GM19395 (cell line): Measurements from ENCODE around the gene PLA2G2F.

Experiments
- ATAC-seq: cut with Tn5 transposase; IDR thresholded peaks from one replicate; pipeline ENCODE4 v1.9.1; 2021; ENCODE audit warnings: mild to moderate bottlenecking, moderate library complexity; ENCODE audit not compliant: unreplicated experiment

Gene PLA2G2F

DNA sequence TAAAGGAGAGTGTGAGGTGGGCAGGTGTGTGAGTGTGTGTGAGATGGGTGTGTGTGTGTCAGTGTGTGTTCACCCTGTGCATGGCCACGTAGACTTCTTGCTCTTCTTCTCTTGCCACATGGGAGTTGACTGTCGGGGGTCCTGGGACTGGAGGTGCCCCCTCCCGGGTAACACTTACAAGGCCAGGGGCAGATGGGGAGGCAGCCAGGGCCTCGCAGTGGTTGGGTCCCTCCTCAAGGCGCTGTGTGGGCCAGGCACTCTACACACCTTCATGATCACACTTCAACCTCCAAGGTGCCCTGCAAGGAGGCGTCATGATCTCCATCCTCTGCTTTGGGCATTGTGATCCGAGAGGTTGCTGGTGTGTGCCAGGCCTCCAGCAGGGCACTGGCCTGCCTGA is 2.3 kb downstream of the PLA2G2F start:
- no peak for ATAC-seq

DNA sequence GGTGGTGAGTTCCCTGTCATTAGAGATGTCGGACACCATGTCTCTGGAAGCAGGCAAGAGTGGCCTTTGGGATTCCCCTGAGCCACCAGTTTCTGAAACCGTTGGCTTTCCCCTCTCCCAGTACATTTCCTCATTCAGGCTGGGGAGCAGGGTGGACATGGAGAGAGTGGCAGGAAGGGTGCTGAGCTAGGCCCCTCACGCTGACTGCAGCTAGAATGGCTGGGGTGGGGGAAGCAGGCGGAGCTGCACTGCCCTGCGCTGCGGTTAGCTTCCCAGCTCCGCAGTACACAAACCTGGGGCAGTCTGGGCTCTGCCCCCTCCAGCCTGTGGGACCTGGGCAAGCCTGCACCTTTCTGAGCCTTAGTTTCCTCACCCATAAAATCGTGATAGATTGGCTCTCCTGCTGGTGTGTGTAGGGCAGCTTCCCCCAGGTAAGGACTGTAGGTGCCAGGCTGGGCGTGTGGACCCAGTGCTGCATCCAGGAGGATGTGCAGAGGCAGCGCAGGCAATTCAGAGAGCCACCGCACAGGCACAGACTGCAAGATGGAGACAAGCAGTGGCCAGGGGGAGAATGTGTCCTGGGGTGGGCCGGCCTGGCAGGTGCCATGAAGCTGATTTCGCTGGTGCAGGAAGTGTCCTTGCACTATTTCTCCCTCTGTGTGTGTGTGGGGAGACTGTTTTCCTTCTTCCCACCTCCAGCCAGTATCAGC is 3.0 kb downstream of the PLA2G2F start:
- no peak for ATAC-seq

DNA sequence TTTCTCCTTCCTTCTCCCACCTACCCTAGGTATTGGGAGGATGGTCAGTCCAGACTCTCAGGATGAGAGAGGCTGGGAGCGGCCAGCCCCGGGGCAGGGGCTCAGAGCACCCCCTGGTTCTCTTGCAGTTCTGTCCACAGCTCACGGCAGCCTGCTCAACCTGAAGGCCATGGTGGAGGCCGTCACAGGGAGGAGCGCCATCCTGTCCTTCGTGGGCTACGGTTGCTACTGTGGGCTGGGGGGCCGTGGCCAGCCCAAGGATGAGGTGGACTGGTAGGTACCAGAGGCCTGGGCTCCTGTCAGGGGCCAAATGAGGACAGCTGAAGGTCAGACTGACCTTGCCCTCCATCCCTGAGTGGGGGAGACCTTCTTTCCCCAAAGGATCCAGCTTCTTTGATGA is 4.2 kb downstream of the PLA2G2F start:
- no peak for ATAC-seq

DNA sequence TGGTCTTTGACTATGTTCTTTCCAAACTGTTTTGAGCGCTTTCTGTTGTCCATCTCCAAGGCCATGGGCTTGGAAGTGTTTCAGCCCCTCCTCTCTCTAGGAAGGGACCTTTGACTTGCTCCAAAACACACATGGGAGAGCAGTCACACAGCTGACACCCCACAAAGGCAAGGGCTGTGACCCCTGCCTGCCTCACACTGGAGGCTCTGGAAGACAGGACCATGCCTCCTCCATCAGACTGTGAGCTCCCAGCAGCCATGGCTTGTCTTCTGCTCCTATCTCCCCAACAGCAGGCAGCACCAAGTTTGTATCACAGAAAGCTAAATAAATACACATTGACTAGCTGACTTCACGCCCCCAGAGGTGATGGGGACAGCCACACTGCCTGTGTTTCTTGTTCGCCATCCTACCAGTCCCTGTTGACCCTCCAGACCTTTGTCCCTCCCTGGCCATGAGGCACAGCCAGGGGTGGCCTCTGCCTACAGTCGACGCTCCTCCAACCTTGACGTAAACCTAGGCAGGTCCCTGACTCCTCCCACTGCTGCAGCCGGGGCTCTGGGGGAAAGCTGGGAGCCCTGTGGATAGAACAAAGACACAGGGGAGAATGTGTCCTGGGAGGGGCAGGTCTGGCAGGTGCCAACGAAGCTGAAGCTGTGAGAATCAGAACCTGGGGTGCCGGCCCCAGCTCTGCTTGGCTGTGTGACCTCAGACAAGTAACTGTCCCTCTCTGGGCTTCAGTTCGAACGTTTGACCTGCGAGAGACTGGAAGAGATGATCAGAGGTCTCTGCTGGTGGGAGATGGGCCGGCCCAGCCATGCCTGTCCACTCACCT is 4.8 kb downstream of the PLA2G2F start:
- ATAC-seq = no peak

DNA sequence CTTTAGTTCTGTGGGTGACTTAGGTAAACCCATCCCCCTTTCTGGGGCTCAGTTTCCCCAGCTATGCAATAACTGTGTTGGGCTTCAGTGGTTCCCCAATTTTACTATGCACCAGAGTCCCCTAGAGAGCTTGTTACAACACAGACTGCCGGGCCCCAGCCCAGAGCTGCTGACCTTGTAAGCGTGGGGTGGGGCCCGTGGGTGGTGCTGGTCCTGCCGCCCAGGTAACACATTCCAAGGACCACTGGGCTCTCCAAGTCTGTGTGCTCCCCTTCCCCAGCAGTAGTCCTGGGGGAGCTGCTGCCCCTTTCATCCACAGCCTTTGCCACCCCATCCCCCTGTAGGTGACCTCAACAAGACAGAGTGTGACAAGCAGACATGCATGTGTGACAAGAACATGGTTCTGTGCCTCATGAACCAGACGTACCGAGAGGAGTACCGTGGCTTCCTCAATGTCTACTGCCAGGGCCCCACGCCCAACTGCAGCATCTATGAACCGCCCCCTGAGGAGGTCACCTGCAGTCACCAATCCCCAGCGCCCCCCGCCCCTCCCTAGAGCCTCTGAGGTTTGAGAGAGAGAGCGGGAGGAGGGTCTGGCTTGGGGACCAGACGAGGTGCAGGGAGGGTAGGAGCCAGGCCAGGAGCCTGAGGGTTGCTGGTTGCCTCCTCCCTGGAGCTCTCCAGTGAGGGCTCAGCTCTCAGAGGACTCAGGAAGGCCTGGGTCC is 8.9 kb downstream of the PLA2G2F start:
- ATAC-seq = no peak

DNA sequence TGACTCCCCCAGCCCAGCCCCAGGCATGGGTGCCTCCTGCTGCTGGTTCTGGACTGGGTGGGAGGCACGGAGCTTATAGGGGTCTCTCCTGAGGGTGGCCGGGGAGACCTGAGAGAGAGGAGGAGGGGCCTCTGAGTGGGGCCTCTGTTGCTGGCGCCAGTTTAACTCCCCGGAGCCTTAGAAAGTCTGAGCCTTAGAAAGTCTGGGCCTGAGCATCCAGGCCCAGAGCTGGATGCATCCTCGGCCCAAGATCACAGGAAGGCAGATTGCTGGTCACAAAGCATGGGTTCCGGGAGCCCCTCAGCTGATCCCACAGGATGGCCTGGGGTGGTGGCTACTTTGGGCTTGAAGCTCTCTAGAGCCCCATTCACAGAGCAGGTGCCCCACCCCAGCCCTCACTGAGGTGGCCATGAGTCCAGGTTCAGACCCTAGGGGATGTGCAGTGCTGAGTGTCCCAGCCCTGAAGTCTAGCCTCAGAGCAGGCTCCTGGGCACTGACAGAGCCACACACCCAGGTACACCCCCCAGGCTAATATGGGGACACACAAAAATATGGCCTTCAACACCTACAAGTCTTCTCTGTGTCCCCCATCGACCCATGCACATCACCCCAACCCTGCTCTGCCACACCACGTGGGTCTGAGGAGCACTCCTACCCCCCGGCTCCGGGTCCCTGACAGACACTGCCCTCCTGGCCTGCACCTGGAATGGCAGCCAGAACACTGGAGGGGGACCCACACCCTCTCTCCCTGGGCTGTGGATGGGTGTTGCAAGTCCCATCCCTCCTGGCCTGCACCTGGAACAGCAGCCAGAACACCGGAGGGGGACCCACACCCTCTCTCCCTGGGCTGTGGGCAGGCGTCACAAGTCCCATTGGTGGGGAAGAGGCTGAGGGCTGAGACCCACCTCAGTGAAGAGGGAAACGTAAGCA is 9.7 kb downstream of the PLA2G2F start:
- ATAC-seq = no peak

DNA sequence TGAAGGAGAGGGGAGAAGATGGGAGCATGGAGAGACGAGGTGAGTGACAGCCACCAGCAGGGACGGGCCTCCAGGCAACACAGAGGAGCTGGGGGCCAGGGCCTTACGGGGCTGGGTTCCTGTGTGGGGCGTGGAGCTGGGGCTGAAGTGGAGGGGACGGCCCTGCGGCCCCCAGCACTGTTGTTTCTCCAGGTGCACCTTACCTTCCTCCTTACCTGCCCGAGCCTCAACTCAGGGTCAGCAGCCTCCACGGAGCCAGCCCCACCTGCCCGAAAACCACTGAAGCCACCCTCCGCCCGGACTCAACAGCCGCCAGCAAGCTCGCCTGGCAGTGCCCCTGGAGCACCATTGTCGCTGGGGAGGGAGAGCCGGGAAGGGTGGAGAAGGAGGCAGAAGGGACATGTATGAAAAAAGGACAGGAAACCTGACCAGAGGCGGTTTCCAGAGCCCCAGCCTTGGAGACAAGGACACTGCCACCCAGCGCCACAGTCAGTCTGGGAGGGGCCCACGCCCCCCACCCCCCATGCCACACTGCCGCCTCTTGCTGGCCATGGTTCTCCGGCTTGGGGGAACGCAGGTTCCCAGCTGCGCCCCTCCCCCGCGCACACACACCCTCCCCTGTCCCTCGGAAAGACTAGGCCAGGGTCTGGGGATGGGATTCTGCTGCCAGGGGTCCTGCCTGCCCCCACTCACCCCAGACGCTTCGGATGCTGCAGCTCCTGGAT is 10.6 kb downstream of the PLA2G2F start:
- no peak for ATAC-seq

DNA sequence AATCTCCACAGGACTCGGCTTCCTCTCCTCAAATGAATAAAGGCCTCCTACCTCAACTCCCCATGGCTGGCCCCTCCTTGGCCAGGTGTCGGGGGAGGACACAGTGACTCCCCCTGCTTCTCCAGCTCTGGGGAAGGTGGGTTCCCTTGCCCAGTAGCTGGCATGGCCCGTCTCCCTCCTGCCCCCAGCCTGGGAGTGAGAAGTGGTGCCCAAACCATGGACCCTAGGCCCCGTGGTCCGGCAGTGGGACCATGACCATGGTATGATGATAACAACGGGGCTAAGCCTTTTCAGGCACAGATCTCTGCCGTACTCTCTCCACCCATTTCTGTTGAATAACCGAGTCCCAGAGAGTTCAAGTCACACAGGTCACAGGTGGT is 11.2 kb downstream of the PLA2G2F start:
- ATAC-seq = no peak

DNA sequence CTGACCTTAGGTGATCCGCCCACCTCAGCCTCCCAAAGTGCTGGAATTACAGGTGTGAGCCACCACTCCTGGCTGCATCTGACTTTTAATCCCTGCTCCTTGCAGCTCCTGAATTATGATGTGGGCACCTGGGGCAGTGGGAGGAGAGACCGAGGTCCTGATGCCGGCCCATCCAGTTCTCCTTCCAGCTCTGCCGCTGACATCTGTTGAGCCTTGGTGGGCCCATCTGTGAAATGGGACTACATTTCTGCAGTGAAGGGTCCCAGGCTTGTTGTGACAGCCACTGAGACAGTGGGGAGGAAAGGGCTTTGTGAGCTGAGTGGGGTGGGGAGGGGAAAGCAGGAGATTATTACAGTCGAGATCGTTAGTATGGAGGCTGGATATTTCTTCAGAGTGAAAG is 11.8 kb downstream of the PLA2G2F start:
- no peak for ATAC-seq

DNA sequence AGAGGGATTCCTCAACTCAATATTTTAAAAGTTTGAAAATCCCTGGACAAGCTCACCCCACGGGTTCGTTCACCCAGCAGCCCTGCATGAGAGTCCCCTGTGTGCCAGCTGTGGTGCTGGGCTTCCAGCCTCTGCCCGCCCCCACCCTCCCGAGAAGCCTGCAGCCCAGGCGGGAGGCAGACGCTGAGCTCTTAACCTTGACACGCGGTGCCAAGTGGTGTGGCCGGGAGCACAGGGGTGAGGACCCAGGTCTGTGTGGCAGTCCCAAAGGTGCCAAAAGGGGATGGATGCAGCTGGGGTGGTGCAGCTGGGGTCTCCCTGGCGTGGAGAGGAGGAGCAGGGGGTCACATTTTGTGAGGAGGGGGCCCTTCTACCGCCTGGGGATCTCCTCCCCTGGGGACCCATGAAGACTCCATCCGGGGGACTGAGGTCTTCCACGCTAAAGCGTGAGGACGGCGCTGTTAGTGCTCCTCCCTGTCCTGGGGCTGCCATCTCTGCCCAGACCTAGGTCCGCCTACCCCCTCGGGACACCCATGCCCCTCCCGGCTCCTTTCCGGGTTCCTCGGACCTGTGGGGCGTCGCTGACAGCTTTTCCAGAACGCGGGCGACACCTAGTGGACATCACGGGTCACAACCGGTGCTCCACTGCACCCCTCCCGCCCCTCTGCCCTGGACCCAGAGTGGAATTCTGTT is 12.9 kb downstream of the PLA2G2F start:
- no peak for ATAC-seq

DNA sequence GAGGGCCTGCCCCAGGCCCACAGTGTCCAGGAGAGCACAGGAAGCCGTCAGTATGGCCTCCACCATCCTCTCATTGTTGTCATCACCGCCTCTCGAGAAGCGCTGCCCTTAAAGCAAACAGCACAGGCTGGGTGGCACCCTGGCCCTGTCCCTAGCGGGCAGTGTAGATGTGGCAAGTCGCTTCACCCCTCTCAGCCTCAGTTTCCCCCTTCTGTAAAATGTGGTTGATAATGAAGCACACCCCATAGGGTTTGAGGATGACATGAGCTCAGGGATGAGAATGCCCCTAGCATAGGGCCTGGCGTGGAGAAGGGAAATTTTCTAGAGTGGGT is 13.4 kb downstream of the PLA2G2F start:
- no peak for ATAC-seq

DNA sequence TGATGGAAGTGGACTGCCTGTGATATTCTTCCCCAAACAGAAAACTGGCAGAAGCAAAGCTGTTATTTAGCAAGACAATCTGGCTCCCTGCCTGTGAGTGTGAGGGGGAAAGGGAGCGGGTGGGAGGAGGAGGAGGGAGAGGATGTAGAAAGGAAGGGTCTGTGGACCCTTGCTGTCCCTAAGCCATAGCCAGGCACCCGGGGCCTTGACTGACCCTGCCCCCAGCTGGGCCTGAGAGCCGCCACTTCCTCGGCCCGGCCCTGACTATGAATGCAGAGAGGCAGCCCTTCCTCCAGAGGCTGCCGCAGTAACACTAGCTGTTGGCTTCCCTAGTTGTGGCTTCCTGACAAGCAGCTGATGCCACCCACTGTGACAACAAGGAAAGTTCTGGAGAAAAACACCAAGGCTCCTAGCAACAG is 13.9 kb downstream of the PLA2G2F start:
- no peak for ATAC-seq

DNA sequence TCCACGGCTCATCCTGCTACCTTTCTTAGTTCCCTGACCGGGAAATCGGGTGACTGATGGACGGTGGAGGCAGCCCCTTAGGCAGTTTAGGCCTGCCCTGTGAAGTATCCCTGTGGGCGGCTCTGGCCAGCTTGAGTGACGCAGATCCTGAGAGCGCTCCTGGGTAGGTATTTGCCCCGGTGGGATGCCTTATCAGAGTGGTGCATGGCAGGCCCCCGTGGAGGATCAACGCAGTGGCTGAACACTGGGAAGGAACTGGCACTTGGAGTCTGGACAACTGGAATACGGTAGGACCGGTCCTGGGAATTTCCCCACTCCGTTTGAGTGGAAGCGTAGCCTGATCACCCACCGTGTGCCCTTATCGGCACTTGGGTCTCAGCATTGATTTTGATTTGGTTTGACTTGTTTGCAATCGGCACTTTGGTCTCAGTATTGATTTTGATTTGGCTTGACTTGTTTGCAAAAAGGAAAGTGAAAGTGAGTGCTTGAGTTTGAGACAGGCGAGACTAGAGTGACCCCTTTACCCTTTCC is 15.2 kb downstream of the PLA2G2F start:
- ATAC-seq = no peak

DNA sequence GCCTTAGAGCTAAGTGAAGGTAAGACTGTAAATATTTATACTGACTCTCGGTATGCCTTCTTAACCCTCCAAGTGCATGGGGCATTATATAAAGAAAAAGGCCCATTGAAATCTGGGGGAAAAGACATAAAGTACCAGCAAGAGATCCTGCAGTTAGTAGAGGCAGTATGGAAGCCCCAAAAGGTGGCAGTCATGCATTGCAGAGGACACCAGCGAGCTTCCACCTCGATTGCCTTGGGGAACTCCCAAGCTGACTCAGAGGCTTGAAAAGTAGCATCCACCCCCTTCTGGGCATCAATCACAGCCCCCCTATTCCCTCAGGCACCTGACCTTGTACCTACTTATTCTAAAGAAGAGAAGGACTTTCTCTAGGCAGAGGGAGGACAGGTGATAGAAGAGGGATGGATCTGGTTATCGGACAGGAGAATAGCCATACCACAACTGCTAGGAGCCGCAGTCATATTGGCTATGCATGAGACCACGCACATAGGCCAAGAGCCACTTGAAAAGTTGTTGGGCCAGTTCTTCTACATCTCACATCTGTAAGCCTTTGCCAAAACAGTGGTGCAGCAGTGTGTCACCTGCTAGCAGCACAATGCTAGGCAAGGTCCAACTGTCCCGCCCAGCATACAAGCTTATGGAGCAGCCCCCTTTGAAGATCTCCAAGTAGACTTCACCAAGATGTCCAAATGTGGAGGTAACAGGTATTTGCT is 19.4 kb downstream of the PLA2G2F start:
- no peak for ATAC-seq

DNA sequence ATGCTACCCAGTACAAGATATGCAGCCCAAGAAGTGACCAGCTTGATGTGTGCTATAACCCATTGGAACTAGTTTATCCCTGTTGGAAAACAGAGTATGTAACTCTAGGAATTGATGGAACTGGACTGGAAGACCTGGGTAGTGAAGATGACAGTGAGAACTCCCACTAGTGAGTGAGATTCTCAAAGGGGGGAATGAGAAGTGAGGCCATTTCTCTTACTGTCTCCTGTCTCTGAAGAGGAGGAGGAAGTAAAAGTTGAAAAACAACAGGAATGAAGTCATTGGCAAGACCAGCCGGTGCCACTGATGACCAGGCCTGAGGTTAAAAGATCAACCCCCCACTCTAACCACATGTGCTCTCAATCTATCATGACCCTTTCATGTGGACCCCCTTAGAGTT is 20.9 kb downstream of the PLA2G2F start:
- ATAC-seq = no peak

DNA sequence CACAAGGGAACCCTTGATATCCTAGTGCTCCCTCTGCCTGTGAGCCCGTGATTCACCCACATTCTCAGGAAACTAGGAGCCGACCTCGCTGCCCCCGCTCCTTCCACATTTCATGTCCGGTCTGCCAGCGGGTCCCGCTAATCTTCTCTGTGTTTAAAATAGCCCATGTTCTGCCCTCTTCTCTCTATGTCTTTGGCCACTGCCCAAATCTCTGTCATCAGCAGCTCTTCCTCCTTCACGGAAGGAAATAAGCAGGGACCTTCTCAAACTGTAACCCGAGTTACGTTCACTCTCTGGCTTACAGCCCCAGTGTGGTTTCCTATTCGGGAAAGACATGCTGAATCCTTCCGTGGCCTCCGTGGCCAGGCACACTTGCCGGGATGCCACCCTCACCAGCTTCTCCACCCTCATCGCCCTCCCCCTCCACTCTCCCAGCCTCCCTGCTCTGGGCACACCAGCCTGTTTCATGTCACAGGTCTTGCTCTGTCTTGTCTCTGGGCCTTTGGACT is 25.6 kb downstream of the PLA2G2F start:
- no peak for ATAC-seq

DNA sequence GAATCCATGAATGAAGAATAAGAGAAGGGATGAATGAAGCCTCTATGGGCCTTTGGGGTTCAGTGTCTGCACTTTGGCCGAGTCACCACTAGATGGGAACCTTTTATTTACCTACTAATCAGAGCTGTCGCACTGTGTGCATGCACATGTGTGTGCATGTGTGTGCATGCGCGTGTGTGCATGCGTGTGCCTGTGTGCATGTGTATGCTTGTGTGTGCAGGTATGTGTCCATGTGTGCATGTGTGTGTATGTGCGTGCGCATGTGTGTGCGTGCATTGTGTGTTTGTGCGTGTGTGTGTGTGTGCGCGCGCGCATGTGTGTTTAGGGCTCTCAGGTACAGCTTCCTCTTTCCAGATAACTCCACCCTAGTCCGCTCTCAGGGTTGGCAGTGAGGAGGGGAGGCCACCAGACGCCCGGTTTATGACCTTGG is 26.4 kb downstream of the PLA2G2F start:
- ATAC-seq = no peak

DNA sequence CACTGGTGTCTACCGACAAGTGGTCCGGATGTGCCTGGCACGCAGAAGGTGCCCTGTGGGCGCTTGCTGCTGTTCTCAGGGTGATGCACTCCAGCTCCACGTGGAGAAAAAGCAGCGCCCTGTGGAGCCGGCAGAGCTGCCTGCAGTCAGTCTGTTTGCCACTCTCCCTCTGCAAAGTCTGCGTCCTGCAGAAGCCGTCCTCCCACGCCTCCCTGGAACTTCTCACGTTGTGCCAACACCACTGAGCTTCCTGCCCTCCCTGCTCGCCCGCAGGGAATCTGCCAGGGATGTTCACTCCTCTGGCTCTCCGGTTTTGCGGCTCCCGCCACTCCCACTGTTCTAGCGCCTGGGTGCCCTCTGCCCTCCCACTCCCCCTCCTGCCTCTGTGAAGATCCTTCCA is 26.9 kb downstream of the PLA2G2F start:
- ATAC-seq = no peak

DNA sequence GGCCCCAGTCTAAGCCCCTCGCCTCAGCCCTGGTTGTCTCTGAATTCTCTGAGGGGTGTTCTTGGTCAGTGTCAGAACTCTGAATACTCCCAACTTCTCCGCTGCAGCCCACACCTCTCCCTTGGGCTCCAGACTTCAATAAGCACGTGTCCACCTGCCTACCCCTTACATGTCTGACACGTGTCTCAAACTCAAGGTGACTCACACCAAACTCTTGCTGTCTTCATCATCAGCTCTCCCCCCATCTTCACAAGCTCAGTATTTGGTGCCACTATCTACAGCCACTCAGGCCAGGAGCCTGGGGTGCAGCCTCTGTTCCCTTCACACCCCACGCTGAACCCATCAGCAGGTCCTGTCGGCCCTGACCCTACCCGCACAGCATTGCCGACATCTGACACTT is 28.0 kb downstream of the PLA2G2F start:
- no peak for ATAC-seq
